ENCODE measurements around the gene MRAS. TPM values are rescaled to one million over a fixed set of nuclear protein-coding genes. Genes with fewer than 3 reads are reported as not detected.

The MRAS gene
- total RNA-seq, 1 experiment from 2014 or later = 13.2 TPM

GRCh38 chr3:138401834-138402233 lies 53.5 kb downstream of the MRAS start:
- DNase-seq = no peak
- H3K27me3 Mint-ChIP-seq (ENCODE audit: unreplicated experiment) = peaks cover 53% of the 10 kb centered on the region
- intact Hi-C loops (cut with micrococcal nuclease; ENCODE audit: unreplicated experiment) = no loop called here
- no TSS peak for BruUV-seq (replicated peaks)
- no peaks in the 10 kb centered on the region for H3K36me3 Mint-ChIP-seq (ENCODE audit: insufficient read depth, unreplicated experiment)
- CTCF ChIA-PET = no interaction called here
- no peak overlapping the region for H3K27ac Mint-ChIP-seq (ENCODE audit: unreplicated experiment)
- no peaks in the 10 kb centered on the region for H3K4me1 Mint-ChIP-seq (ENCODE audit: low read depth, unreplicated experiment)
- H3K4me3 Mint-ChIP-seq (ENCODE audit: low read depth, unreplicated experiment) = no peak overlapping the region
- no peaks in the 10 kb centered on the region for H3K9me3 Mint-ChIP-seq (ENCODE audit: low read depth, unreplicated experiment)
- TF ChIP-seq CTCF (IDR thresholded peaks at IDR 0.05; ENCODE audit: unreplicated experiment) = no peak

- intact Hi-C loops (cut with micrococcal nuclease; ENCODE audit: unreplicated experiment) = no loop called here
- H3K4me3 Mint-ChIP-seq (ENCODE audit: low read depth, unreplicated experiment) = no peak overlapping the region
- TF ChIP-seq CTCF (IDR thresholded peaks at IDR 0.05; ENCODE audit: unreplicated experiment) = no peak
- no peak overlapping the region for H3K27ac Mint-ChIP-seq (ENCODE audit: unreplicated experiment)
- no peaks in the 10 kb centered on the region for H3K4me1 Mint-ChIP-seq (ENCODE audit: low read depth, unreplicated experiment)
- no TSS peak for BruUV-seq (replicated peaks)
- no peak for DNase-seq
- no peaks in the 10 kb centered on the region for H3K36me3 Mint-ChIP-seq (ENCODE audit: insufficient read depth, unreplicated experiment)
- CTCF ChIA-PET = no interaction called here
- H3K27me3 Mint-ChIP-seq (ENCODE audit: unreplicated experiment) = peaks cover 72% of the 10 kb centered on the region
- H3K9me3 Mint-ChIP-seq (ENCODE audit: low read depth, unreplicated experiment) = no peaks in the 10 kb centered on the region
Observed at GRCh38 chr3:138404121-138404520, 55.7 kb downstream of the MRAS start.

GRCh38 chr3:138405001-138405400 lies 56.6 kb downstream of the MRAS start:
- CTCF ChIA-PET = no interaction called here

GRCh38 chr3:138405486-138405885 lies 57.1 kb downstream of the MRAS start:
- H3K27ac Mint-ChIP-seq (ENCODE audit: unreplicated experiment) = no peak overlapping the region
- TF ChIP-seq CTCF (IDR thresholded peaks at IDR 0.05; ENCODE audit: unreplicated experiment) = no peak
- no peak for DNase-seq
- H3K9me3 Mint-ChIP-seq (ENCODE audit: low read depth, unreplicated experiment) = no peaks in the 10 kb centered on the region
- H3K36me3 Mint-ChIP-seq (ENCODE audit: insufficient read depth, unreplicated experiment) = no peaks in the 10 kb centered on the region
- intact Hi-C loops (cut with micrococcal nuclease; ENCODE audit: unreplicated experiment) = no loop called here
- BruUV-seq (replicated peaks) = no TSS peak
- H3K27me3 Mint-ChIP-seq (ENCODE audit: unreplicated experiment) = peaks cover 68% of the 10 kb centered on the region
- CTCF ChIA-PET = interaction anchor here (0.6 kb wide), 1 partner anchor 60 kb away, joined by 5 read pairs; no protein-coding TSS in a partner anchor
- H3K4me1 Mint-ChIP-seq (ENCODE audit: low read depth, unreplicated experiment) = no peaks in the 10 kb centered on the region
- H3K4me3 Mint-ChIP-seq (ENCODE audit: low read depth, unreplicated experiment) = no peak overlapping the region

More at GRCh38 chr3:138405001-138405400, 56.6 kb downstream of the MRAS start:
- Mint-ChIP-seq H3K36me3 (ENCODE audit: insufficient read depth, unreplicated experiment) (no peaks in the 10 kb centered on the region), H3K9me3 (ENCODE audit: low read depth, unreplicated experiment) (no peaks in the 10 kb centered on the region), H3K4me1 (ENCODE audit: low read depth, unreplicated experiment) (no peaks in the 10 kb centered on the region), H3K27me3 (ENCODE audit: unreplicated experiment) (peaks cover 72% of the 10 kb centered on the region), H3K4me3 (ENCODE audit: low read depth, unreplicated experiment) (no peak overlapping the region), H3K27ac (ENCODE audit: unreplicated experiment) (no peak overlapping the region)
- DNase-seq = no peak
- BruUV-seq (replicated peaks) = no TSS peak
- intact Hi-C loops (cut with micrococcal nuclease; ENCODE audit: unreplicated experiment) = no loop called here
- TF ChIP-seq CTCF (IDR thresholded peaks at IDR 0.05; ENCODE audit: unreplicated experiment) = no peak

Data from Calu3 (cell line).